BE2C (cell line): ENCODE results near the gene ATP5F1E.

Experiments
- DNase-seq: peaks from one replicate; pipeline ENCODE4 v3.0.0-alpha.2; 2020
- H3K27me3 ChIP-seq: fragments of 250-450 bp; sonication (Bioruptor Pico); 2 replicates; pipeline ENCODE4 v1.5.1; 2020; ENCODE audit warnings: mild to moderate bottlenecking
- H3K36me3 ChIP-seq: fragments of 250-450 bp; sonication (Bioruptor Pico); 2 replicates; pipeline ENCODE4 v1.5.1; 2020; ENCODE audit warnings: mild to moderate bottlenecking
- H3K4me1 ChIP-seq: fragments of 250-450 bp; sonication (Bioruptor Pico); 2 replicates; pipeline ENCODE4 v1.5.1; 2020
- H3K4me3 ChIP-seq: 2 replicates; pipeline ENCODE4 v1.5.1; 2011; ENCODE audit warnings: low read depth, low read length
- H3K9me3 ChIP-seq: fragments of 250-450 bp; sonication (Bioruptor Pico); 2 replicates; pipeline ENCODE4 v1.5.1; 2020
- CTCF ChIP-seq: IDR thresholded peaks from 2 replicates; pipeline ENCODE4 v1.5.1; 2012; ENCODE audit warnings: mild to moderate bottlenecking, low read depth, low read length

The ATP5F1E gene

GRCh38 chr20:59020938-59021551, 11.1 kb downstream of the ATP5F1E start:
- Histone ChIP-seq H3K9me3 (no peaks in the 10 kb centered on the region), H3K4me3 (no peak overlapping the region), H3K4me1 (peaks cover 12% of the 10 kb centered on the region), H3K27me3 (no peaks in the 10 kb centered on the region), H3K36me3 (peaks cover 31% of the 10 kb centered on the region)
- no peak for DNase-seq
- TF ChIP-seq CTCF: no peak

GRCh38 chr20:59019217-59019616, 12.9 kb downstream of the ATP5F1E start, which contains the start of gene TUBB1:
Gene TUBB1 (plus strand): TSS chr20:59019429. CDS start chr20:59019523, 94 bp downstream.
- Histone ChIP-seq H3K36me3 (peaks cover 13% of the 10 kb centered on the region), H3K4me1 (peaks cover 12% of the 10 kb centered on the region), H3K9me3 (no peaks in the 10 kb centered on the region), H3K27me3 (no peaks in the 10 kb centered on the region), H3K4me3 (no peak within 1 kb of the TSS)
- no peak for TF ChIP-seq CTCF
- DNase-seq: no peak

GRCh38 chr20:59018817-59019216, 13.3 kb downstream of the ATP5F1E start:
- peaks cover 12% of the 10 kb centered on the region for H3K4me1 ChIP-seq
- DNase-seq: no peak
- H3K4me3 ChIP-seq: no peak overlapping the region
- H3K9me3 ChIP-seq: no peaks in the 10 kb centered on the region
- H3K27me3 ChIP-seq: no peaks in the 10 kb centered on the region
- TF ChIP-seq CTCF: no peak
- peaks cover 9% of the 10 kb centered on the region for H3K36me3 ChIP-seq

- H3K36me3 ChIP-seq: peaks cover 6% of the 10 kb centered on the region
- H3K4me1 ChIP-seq: peaks cover 12% of the 10 kb centered on the region
- DNase-seq: no peak
- no peak for TF ChIP-seq CTCF
- H3K27me3 ChIP-seq: no peaks in the 10 kb centered on the region
- no peak overlapping the region for H3K4me3 ChIP-seq
- no peaks in the 10 kb centered on the region for H3K9me3 ChIP-seq
Observed at GRCh38 chr20:59017493-59018231, 14.5 kb downstream of the ATP5F1E start.

- H3K4me3 ChIP-seq: no peak overlapping the region
Observed at GRCh38 chr20:59016795-59017492, 15.2 kb downstream of the ATP5F1E start.

More at GRCh38 chr20:59016795-59017492, 15.2 kb downstream of the ATP5F1E start:
- Histone ChIP-seq H3K36me3 (peaks cover 2% of the 10 kb centered on the region), H3K27me3 (no peaks in the 10 kb centered on the region), H3K9me3 (no peaks in the 10 kb centered on the region), H3K4me1 (peaks cover 12% of the 10 kb centered on the region)
- TF ChIP-seq CTCF: no peak
- DNase-seq: no peak
